ENCODE measurements around the gene FLNA. TPM values are rescaled to one million over a fixed set of nuclear protein-coding genes. Genes with fewer than 3 reads are reported as not detected.

The FLNA gene
- polyA plus RNA-seq, 2 of the 4 experiments (the other 2 are of a cell fraction), result 303 to 1,116 TPM

- peak overlapping the region; percentile 98 to 100 for H3K27ac ChIP-seq
- TF ChIP-seq NR3C1 (IDR thresholded peaks at IDR 0.05) (no peak), HDAC2 (IDR thresholded peaks at IDR 0.05) (no peak), SREBF2 (IDR thresholded peaks at IDR 0.05) (no peak), ZC3H11A (IDR thresholded peaks at IDR 0.05) (no peak), MAX (IDR thresholded peaks at IDR 0.05) (no peak), JUNB (IDR thresholded peaks at IDR 0.05) (no peak), E2F6 (IDR thresholded peaks at IDR 0.05; ENCODE audit: borderline replicate concordance, low read depth) (no peak)
- DNase-seq (ENCODE audit: low read depth in 1 of 2, low spot score in 1 of 2) (no peak), FAIRE-seq (no peak), ATAC-seq (no peak)
- H3K4me3 ChIP-seq, result peak overlapping the region; percentile 98
- WGBS (ENCODE audit: missing lambda C conversion rate), result 0% methylated on average over 10 of the region's 63 CpGs
- H3K4me1 ChIP-seq, result peaks cover 52% of the 10 kb centered on the region
- ChIA-PET CTCF (interaction anchor here (1.0 to 1.8 kb wide), 2 partner anchors 21 to 27 kb away, joined by 3 to 4 read pairs; partner anchors contain the start of gene RPL10), POLR2A (interaction anchor here (1.0 to 1.3 kb wide), 5 partner anchors 9 to 27 kb away, joined by 3 to 11 read pairs (median 8); partner anchors contain the start of genes EMD and RPL10)
- peak overlapping the region; percentile 93 for H3K4me2 ChIP-seq
- H3K9me3 ChIP-seq, result no peaks in the 10 kb centered on the region
Observed at GRCh38 chrX:154370300-154371016, 4.0 kb downstream of the FLNA start.

GRCh38 chrX:154369449-154370299 lies 4.8 kb downstream of the FLNA start:
- H3K27ac ChIP-seq, result peak overlapping the region; percentile 98 to 100
- CTCF ChIA-PET, result interaction anchor here (1.0 to 1.8 kb wide), 2 partner anchors 20 to 28 kb away, joined by 3 to 4 read pairs; partner anchors contain the start of gene RPL10
- WGBS (ENCODE audit: missing lambda C conversion rate), result 0% methylated on average over 9 of the region's 13 CpGs
- H3K9me3 ChIP-seq, result no peaks in the 10 kb centered on the region
- peaks cover 57% of the 10 kb centered on the region for H3K4me1 ChIP-seq
- POLR2A ChIA-PET, result interaction anchor here (0.6 to 1.5 kb wide), 7 partner anchors 14 to 145 kb away, joined by 3 to 8 read pairs (median 3); partner anchors contain the start of gene RPL10
- peak overlapping the region; percentile 98 for H3K4me3 ChIP-seq
- FAIRE-seq, result peak; percentile 36
- peak; percentile 12 to 17 for ATAC-seq
- H3K4me2 ChIP-seq, result peak overlapping the region; percentile 93
- DNase-seq (ENCODE audit: low read depth in 1 of 2, low spot score in 1 of 2), result peak; percentile 55 to 93
- TF ChIP-seq EHMT2 (IDR thresholded peaks at IDR 0.05; ENCODE audit: low read depth) (no peak), ZC3H11A (IDR thresholded peaks at IDR 0.05) (no peak), ZSCAN20 (CRISPR knock-in tag; IDR thresholded peaks at IDR 0.05) (no peak), RCOR1 (IDR thresholded peaks at IDR 0.05; ENCODE audit: low read depth, low read length) (no peak), KDM1A (IDR thresholded peaks at IDR 0.05; ENCODE audit: low read depth) (no peak), HOXB13 (CRISPR knock-in tag; IDR thresholded peaks at IDR 0.05; ENCODE audit: low read depth) (no peak), FOXS1 (CRISPR knock-in tag; IDR thresholded peaks at IDR 0.05) (no peak), CTCF (IDR thresholded peaks at IDR 0.05) (no peak), ATOH8 (CRISPR knock-in tag; IDR thresholded peaks at IDR 0.05; ENCODE audit: low read depth) (no peak), RNF2 (IDR thresholded peaks at IDR 0.05; ENCODE audit: borderline replicate concordance, low read depth) (no peak), CBX2 (IDR thresholded peaks at IDR 0.05; ENCODE audit: borderline replicate concordance, low read depth) (no peak), CEBPB (IDR thresholded peaks at IDR 0.05) (no peak), POLR2AphosphoS2 (conservative IDR thresholded peaks at IDR 0.05; ENCODE audit: low read length) (no peak), FOSL2 (IDR thresholded peaks at IDR 0.05) (peak; percentile 28; the same call in 1 of the 2 replicates), FOSL2 (CRISPR knock-in tag; IDR thresholded peaks at IDR 0.05) (peak; percentile 90), HDAC2 (IDR thresholded peaks at IDR 0.05) (no peak), USF2 (IDR thresholded peaks at IDR 0.05) (no peak), GATA3 (IDR thresholded peaks at IDR 0.05; ENCODE audit: borderline replicate concordance) (0 out of 2 replicates have a peak, but pooled peaks have one; percentile 21), CBX8 (IDR thresholded peaks at IDR 0.05) (no peak), KDM5A (IDR thresholded peaks at IDR 0.05) (no peak), TFCP2L1 (CRISPR knock-in tag; IDR thresholded peaks at IDR 0.05) (no peak), TP53 (CRISPR knock-in tag; IDR thresholded peaks at IDR 0.05) (0 out of 2 replicates have a peak, but pooled peaks have one; percentile 64), CHD4 (IDR thresholded peaks at IDR 0.05; ENCODE audit: borderline replicate concordance) (no peak), PHF8 (IDR thresholded peaks at IDR 0.05; ENCODE audit: borderline replicate concordance, low read depth) (no peak), ESRRA (IDR thresholded peaks at IDR 0.05; ENCODE audit: borderline replicate concordance, low read length) (no peak), MAFK (IDR thresholded peaks at IDR 0.05; ENCODE audit: partially characterized antibody) (no peak), BHLHE40 (IDR thresholded peaks at IDR 0.05; ENCODE audit: low read depth, low read length) (no peak), NR3C1 (IDR thresholded peaks at IDR 0.05) (no peak), HOXA7 (CRISPR knock-in tag; IDR thresholded peaks at IDR 0.05) (no peak)

Data from A549 (cell line).